GM11168 (cell line): Measurements from ENCODE around the gene SLC7A1.

Experiments
- in situ Hi-C: fragments of 300-500 bp; cut with MboI; formaldehyde crosslinking; loops from one replicate; pipeline ENCODE4 v1.12.0; 2022; ENCODE audit warnings: low sequenced_read_pairs; ENCODE audit not compliant: unreplicated experiment

Gene SLC7A1

GRCh38 chr13:29587645-29588044 lies 7.8 kb downstream of the SLC7A1 start:
- in situ Hi-C loops = no loop called here

GRCh38 chr13:29583073-29583785 lies 12.3 kb downstream of the SLC7A1 start:
- in situ Hi-C loops = no loop called here

DNA sequence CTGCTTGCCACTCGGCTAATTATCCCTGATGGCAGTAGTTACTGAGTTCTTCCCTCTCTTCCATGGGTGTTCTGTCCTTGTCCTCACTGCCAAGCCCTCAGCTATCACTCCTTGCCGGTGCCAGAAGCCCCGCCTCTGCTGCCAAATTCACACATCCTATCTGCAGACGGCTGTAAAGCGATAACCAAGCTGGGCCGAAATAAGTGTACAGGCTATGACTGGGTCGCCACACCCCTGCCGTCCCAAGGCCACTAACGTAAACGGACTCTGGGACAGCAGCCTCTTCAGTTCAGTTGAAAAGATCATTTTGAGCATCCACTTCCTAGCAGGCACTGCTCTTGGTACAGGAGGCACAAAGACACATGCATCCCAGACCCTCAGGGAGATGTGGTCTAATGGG lies 13.3 kb downstream of the SLC7A1 start:
- in situ Hi-C loops = no loop called here

- in situ Hi-C loops = no loop called here
Observed at GRCh38 chr13:29581666-29582065, 13.8 kb downstream of the SLC7A1 start.

DNA sequence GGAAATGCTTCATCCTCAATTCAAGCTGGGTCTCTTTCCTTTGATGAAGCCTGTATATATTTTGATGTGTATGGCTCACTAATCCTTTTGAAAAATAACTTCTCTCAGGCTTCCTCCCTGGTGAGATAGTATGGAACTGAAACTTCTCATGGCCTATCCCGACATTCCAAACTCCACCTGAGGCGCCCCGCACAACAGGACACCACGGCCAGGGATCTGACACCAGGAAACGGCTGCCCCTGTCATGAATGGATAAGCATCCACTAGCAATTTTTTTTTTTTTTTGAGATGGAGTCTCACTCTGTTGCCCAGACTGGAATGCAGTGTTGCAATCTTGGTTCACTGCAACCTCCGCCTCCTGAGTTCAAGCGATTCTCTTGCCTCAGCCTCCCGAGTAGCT lies 16.4 kb downstream of the SLC7A1 start:
- in situ Hi-C loops = no loop called here

DNA sequence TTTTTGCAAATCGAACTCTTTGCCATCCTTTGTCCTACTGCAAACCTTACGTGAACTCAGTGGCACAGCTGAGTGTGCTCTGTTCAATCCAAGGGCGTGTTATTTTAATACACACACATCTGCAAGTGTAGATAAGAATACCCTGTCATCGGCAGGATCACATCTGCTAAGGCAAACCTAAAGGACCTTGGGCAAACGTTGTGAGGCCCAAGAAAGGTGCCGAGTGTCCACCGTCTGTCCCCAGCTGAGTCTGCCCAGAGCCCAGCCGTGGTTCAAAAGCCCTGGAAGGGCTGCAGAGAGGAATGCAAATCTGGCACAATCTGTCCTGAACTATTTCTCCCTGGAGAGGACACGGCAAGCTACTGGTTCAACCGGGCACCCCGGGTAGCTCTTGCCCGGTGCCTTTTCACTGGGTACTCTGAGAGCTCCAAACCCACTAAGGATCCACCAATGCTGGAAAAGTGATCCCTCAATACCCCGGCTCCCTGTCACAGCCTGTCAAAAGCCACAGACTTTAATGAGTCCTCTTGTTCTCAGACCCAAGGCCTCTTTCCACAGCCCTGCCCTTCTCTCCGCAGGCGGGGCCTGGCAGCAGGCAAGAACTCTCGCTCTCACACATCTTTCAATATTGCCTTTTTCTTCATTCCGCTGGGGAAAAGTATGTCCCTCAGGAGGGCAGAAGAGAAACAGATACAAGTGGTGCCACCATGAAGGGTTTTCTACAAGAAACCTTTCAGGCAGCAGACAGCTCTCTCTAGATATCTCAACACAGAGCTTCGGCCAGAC lies 17.0 kb downstream of the SLC7A1 start:
- in situ Hi-C loops = no loop called here

GRCh38 chr13:29577136-29578051 lies 18.1 kb downstream of the SLC7A1 start:
- in situ Hi-C loops = no loop called here

- in situ Hi-C loops = no loop called here
Observed at GRCh38 chr13:29576581-29576980, 18.9 kb downstream of the SLC7A1 start.

DNA sequence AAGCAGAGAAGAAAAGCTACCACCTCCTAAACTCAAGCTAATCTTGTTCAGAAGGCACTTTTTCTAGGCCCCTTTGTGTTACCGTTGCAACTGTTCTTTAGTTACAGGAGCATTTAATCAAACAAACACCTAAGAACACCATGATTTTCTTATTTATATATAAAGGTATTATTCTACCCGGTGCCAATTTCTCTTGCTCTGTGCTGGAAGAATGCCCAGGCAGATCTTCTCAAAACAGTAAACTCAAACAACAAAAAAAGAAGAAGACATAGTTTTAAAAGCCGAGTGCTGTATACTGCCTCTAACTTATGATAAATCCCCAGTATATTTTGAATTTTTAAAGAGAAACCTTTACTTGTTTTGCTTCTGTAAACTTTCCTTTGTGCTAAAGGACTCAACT lies 20.4 kb downstream of the SLC7A1 start:
- in situ Hi-C loops = no loop called here

GRCh38 chr13:29573190-29573589 lies 22.3 kb downstream of the SLC7A1 start:
- in situ Hi-C loops = no loop called here

DNA sequence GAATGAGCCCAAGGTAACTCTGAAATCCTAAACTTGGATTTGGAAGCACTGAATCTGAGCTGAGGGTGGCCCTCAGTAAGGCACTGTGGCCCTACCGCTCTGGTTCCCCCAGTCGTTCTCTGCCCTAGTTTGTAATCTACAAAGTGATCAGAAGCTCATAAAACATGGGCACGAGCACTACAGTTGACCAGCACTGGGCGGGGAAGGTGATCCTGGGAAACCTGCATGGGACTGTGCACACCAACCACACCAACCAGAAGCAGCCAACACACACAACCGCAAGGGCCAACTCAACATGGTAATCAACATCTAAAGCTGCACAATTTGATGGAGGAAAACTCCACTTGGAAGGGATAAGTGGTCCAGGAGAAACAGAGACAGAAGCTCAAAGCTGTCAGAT lies 22.9 kb downstream of the SLC7A1 start:
- in situ Hi-C loops = no loop called here

DNA sequence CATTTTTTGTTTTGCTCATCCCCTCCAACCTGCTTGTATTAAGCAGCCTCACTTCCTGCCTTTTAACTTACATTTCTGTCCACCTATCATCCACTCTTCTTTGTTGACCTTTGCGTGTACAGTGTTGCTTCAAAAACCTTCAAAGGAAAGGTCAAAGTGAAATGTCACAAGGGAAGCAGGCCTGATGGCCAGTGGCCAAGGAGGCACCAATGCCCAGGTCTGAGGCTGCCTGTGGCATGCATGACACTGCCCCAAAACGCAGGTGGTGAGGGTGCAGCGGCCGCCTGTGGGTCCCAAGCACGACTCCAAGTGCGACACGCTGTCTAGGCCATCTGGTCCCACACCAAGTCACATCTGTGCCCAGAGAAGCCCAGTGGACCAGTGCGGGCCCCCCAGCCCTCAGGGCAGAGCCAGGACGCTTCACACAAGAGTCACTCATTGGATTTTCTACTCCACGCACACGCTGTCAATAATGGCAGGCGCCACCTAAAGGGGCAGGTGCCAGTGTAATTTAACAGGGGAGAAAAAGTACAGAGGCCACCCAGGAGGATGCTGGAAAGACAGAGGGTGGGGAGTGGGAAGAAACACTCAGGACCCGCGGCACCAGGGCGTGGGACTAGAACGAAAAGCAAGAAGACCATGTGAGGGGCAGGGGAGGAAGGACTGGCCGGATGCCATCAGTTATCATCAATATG lies 23.5 kb downstream of the SLC7A1 start:
- in situ Hi-C loops = no loop called here

DNA sequence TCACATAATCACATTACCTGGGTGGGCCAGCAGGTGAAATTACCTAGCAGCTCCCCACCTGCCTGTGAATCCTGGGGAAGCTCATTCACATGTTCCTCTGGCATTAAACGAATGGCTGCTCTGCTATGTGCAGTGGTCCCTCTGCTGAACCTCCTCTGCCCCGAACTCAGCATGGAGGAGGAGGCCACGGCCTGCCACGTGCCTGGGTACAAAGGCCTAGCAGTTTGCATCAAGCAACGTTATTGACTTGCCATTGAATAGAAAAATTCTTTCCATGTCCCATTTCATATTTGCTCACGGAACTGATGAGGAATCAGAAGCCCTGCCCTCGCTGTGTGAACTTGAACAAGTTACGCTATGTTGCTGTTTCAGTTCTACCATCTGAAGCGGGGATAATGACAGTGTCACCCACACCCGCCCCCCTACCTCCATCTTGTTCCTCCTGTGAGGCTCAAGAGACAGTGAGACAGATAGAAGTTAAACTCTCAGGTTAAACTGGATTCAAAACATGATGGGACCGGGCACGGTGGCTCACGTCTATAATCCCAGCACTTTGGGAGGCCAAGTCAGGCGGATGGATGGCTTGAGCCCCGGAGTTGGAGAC lies 25.3 kb downstream of the SLC7A1 start:
- in situ Hi-C loops = no loop called here

DNA sequence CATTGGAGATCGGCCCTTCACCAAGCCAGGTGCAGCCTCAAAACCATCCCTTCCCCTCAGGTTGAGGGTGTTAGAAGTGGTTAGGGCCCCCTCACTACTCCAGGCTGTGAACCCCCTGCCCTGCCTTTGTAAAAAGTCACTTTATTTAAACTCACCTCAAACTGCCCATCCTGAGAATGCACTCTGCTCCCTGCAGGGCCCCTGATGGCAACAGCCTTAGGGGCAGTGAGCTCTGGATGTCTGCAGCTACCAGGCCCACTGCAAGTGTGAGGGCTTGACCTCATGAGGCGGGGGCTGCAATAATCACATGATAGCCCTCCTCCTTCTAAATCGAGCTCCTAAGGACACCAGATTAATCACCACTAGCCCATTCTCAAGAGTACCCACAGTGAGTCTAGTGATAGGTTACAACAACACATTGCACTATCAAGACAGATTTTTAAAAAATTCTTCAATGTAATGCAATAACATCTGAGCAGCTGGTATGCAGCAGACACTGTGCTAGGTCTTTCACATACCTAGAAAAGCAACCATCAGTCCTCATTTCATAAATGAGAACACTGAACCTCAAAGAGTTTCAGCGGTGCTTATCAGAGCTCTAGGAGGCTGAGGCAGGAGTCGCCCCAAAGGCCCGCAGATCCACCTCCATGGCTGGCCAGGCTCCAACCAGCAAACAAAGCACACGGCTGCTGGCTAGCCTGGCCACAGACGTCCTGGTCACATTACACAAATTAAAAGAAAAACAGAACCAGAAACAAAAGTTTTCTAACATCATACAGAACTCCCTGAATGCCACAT lies 26.0 kb downstream of the SLC7A1 start:
- in situ Hi-C loops = no loop called here

DNA sequence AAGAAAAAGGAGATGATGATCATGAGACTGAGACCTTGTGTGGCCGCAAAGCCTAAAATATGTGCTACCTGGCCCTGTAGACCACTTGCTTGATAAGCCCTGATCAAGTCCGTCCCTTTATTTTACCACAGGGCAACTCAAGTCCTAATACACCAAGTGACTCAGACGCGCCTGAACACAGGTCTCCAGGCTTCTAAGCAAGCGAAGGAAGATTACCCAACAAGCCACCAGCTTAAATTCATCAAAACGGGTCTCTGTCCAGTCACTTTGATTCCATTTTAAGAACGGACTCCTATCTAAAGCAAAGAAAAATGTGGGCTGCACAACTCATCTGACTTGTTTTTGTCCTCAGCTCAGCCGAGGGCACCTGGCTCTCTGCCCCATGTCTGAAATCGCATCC lies 26.8 kb downstream of the SLC7A1 start:
- in situ Hi-C loops = no loop called here

- in situ Hi-C loops = no loop called here
Observed at GRCh38 chr13:29567411-29567810, 28.1 kb downstream of the SLC7A1 start.

DNA sequence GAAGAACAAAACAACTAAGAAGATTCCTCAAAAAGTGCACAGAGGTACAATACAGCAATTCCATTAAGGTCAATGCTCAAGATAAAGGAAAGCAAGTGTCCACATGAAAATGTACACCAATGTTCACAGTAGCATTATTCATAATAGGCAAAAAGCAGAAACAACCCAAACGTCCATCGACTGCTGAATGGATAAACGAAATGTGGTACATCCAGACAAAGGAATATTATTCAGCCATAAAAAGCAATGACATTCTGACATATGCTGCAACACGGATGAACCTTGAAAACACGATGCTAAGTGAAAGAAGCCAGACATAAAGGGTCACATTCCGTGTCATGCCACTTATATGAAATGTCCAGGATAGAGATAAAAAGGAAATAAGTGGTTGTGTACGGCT lies 29.3 kb downstream of the SLC7A1 start:
- in situ Hi-C loops = no loop called here

- in situ Hi-C loops = no loop called here
Observed at GRCh38 chr13:29564818-29565217, 30.7 kb downstream of the SLC7A1 start.

DNA sequence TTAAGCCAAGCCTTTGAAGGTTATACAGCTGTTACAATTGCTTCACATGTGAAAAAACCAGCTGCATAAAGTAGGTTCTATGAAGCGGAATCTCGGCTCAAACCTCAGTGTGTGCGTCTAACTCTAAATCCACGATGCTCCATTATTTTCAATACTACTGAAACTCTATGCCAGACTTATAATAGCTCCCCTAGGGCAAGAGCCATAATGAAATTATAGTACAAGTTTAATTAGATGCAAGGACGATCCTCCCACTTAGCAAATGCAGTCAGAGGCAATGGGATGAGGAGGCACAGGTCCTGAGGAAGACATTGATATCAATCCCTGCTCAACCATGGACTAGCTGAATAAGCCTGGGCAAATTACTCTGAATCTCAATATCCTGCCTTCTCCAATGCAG lies 31.1 kb downstream of the SLC7A1 start:
- in situ Hi-C loops = no loop called here
